GM18868 (cell line): ENCODE measurements around the gene AP3D1.
"Not testable (repeated sequence)": the region's sequence is repeated elsewhere in the genome, so short reads cannot be mapped to it uniquely, and the experiment has no call there.

Experiments used
- ATAC-seq: cut with Tn5 transposase; IDR thresholded peaks from one replicate; pipeline ENCODE4 v1.9.1; 2021; ENCODE audit warnings: mild to moderate bottlenecking, moderate library complexity; ENCODE audit not compliant: unreplicated experiment

AP3D1 gene

DNA sequence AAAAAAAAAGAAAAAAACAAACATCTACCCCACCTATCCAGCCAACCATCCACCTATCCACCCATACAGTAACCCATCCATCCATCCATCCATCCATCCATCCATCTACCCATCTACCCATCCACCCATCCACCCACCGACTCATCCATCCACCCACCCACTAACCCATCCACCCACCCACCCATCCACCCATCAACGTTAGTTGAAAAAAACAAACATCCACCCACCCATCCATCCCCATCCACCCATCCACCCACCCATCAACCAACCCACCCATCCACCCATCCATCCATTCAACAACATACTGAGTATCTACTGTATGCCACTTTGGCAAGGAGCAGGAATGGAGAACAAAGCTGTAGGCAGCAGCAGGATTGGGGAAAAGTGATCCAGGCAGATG, 6.1 kb upstream of the AP3D1 start:
- no peak for ATAC-seq

DNA sequence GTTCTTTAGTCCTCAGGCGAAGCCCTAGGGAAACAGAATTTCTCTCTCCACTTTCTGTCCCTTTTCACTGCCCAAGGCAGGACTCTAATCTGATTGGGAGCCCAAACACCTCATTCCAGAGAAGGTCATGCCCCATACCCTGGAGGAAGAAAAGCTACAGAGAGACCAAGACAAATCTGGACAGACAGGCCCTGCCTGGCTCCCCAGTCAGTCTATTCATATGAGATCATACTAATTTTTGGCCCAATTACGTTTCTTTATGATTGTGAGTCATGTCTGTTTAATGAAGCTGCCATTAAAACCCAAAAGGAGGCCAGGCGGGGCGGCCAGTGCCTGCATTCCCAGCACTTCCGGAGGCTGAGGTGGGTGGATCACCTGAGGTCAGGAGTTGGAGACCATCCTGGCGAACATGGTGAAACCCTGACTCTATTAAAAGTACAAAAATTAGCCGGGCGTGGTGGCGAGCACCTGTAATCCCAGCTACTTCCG, 3.3 kb upstream of the AP3D1 start:
- ATAC-seq: no peak

DNA sequence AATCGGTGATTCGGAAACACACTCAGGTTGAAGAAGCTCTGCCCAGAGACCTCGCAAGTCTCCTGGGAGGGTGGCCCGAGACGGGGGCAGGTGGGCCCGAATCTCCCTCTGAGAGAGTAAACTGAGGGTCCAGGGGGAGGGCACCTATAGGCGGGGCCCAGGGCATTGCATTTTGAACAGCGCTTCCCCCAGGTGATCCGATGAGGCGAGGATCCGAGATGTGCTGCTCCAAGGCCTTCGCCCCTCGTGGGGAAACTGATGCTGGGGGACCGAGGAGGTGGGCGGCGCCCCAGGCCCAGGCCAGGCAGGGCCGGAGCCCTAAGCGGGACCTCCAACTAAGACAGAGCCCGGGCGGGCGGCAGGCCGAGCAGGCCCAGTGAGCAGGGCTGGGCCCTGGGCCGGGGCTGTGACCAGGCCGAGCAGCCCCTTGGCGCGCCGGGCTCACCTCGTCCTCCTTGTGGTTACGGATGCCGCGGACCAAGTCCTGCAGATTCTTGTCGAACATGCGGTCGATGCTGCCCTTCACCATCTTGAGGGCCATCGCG, 500 bp downstream of the AP3D1 start:
- ATAC-seq: no peak

DNA sequence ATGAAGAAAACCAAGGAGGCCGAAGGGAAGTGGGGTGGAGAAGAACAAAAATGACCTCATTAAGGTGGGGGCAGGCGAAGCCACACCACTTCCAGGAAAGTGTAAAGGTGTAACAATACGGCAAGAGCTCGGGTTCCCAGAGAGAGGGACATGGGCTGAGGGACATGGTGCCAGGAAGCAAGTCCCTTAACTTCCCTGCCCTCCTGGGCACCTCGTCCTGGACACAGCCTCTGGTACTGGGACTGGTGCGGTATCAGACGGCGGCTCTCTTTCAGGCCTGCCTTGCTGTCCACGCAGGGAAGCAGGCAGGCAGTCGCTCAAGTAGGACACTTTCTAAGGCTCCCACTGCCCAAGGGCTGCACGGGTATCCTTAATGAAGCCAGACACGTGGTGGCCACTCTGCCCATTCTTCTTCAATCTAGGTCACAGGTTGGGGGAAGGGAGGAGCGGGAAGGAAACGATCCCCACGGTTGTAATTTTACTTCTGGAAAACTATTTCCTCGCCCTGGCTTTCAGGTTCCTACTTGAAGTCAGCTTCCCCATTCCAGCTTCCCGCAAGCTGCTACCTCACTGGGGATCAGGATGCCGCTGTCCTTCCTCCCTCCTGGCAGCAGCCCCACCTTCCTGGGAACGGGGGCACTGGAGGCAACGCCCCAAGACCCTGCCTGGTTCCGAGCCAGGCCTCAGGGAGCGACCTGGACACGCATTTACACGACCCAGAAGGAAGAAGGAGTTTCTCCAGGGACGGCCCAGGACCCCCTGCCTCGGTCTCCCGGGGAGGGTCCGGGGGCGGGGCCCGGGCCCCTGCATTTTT, 1.2 kb downstream of the AP3D1 start:
- no peak for ATAC-seq

DNA sequence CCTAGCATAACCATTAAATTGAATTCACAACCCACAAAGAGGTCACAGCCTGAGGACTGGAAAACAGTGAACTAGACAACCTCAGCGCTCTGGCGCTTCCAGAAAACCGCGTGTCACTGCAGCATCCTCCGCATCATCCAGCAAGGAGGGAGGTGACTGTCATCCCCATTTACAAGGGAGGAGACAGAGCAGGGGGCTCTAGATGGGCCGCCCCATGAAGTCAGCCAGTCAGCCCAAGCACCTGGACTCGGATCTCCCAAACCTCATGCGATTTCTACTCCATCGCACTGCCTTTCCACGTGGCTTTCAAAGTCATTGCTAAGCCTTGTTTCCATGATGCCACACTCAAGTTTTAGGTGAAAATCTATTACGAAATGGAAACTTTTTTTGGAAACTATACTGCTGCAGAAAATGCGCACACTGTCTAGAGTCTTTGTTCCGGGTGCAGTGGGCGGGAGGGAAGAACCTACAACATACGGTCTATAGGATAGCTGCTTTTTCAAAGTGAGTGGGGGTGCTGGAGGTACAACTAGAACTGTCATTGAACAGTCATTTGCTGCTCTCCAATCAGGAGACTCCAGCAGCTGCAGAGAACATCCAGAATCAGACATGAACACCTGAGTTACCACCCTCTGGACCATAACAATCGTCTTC, 2.8 kb downstream of the AP3D1 start:
- ATAC-seq: no peak

DNA sequence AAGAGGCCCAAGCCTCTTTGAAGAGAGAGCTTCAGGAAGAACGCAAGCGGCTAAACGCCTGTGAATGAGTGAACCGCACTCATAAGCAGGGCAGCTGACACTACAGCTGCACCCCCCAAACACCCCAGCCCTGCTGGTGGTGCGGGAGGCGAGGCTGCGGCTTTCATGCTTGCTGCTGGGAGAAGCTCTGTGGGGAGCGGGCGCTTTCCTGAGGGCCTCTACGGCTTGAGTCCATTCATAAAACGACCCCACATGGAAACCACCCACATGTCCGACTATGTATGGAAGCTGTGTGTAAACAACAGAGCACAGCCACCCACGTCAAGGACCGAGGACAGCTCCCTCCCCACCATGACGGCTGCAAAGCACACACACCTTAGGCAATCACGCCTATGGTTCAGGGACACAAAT, 5.5 kb downstream of the AP3D1 start:
- no peak for ATAC-seq

DNA sequence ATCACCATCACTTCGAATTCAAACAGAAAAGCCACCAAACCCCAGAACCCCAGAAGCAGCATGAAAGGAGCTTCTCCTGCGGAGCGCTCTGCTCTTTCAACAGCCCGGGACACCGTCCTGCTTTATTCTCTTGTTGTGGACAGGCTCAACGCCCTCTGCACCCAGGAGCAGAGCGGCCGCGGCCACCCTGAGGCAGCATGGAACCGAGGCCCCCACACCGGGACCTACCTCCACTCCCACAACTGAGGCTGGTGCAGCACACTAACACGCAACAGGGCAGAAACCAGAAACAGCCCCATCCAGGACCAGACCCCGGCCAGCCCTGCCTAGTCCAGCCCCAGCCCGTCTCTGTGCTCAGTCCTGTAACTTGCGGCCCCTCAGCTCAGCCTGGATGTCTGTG, 7.2 kb downstream of the AP3D1 start:
- no peak for ATAC-seq

DNA sequence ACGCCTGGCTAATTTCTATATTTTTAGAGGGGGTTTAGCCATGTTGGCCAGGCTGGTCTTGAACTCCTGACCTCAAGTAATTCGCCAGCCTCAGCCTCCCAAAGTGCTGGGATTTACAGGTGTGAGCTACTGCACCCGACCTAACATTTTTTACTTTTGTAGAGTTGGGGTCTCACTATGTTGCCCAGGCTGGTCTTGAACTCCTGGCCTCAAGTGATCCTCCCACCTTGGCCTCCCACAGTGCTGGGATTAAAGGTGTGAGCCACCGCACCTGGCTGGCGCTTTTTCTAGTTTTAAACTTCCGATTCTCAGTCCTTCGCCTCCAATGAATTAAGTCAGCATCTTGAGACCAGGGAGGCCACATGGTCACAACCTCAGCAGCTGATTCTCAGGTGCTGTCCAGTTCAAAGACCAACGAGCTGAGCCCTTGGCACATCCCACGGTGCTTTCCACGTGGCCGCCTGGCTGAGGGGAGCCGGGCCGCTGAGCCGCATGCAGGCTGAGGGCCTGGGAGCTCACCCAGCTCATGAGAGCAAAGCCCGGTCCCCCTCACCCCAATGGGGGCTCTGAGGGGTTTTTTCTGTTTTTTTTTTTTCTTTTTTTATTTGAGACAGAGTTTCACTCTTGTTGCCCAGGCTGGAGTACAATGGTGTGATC, 9.1 kb downstream of the AP3D1 start:
- no peak for ATAC-seq

DNA sequence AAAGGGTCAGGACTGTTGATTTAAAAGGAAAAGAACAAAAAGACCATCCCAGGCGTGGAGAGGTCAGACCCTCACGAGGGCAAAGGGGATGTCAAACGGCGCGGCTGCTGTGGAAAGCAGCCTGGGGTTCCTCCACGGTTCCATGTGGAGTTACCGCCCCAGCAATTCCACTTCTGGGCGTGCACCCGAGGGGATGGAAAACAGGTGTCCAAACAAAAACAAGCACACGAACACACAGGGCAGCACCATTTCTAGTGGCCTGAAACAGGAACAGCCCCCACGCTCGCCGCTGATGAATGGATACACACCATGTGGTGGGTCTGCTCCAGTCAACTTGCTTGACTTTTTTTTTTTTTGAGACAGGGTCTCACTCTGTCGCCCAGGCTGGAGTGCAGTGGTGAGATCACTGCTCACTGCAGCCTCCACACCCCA, 11.2 kb downstream of the AP3D1 start:
- no peak for ATAC-seq

DNA sequence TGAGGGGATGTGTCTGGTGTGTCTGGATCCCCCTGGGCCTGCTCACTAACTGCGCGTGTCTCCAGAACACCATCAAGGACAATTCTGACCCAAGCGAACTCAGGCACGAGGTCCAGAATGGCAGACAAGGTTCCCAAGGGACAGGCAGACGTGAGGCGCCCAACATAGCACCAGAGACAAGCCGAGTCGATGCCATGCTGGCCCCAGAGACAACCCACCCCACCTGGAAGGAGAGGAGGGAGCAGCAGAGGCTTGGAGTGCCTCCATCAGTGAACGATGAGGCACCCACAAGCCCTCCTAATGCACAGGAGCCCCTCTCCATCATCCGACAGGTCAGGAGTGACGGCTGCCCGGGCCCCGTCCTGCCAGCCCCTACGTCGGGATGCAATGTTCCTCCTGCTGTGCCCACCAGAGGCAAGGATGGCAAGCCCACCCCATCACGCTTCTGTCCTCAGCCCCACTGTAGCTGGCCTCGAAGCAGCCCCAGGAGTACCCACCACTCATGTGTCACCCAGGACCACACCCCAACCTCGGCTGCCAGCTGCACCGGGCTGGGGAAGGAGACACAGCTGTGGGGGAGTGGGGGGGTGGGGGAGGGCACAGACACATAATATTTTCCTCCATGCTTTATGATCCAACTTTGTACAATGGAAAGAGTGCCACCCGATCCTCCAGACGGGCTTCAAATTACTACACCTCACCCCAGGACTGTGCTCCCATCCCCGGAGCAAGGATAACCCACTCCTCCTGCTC, 11.8 kb downstream of the AP3D1 start:
- no peak for ATAC-seq

DNA sequence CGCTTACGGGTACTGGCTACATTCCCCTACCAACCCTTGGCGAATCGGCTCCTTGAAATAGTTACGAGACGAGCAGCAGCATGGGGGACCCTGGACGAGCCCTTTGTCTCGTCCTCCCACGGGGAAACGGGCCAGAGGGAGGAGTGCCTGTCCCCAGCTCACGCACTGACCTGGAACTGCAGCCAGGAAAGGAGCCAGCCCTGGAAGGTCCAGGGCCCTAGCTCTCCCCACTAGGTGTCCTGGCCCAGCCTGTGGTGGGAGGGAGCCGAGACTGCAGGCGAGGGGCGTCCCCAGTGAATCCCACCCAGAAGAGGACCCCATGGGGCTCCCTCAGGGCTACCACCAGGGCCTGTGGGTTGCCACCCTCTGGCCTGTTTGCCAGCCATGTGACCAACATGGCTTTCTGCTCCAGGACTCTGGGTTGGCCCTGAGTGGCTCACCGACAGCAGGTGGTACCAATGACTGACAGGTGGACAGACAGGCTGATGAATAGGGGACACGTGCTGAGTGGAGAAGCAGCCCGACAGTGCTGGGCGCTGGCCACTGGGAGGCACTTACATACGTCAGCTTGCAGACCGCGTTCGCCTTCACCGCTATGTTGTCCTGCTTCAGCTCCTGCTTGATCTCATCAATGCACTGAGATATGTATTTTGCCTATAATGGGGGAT, 13.2 kb downstream of the AP3D1 start:
- ATAC-seq: no peak

DNA sequence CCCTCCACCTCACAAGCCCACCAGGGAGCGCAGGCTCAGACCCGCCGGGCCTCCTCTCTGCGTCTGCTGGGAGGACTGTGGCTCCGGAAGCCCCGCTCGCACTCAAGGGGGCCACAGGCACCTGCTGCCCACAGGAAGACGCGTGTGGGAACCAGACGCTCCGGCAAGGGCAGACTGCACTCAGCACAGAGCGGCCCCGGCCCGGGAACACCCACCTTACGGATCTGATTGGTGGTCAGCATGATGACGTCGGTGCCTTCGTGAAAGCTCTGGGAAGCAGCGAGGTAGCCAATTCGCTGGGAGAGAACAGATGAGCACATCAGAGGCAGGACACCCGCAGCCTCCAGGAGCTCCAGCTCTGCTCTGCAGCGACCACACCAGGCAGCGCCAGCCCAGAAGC, 14.6 kb downstream of the AP3D1 start:
- ATAC-seq: no peak

DNA sequence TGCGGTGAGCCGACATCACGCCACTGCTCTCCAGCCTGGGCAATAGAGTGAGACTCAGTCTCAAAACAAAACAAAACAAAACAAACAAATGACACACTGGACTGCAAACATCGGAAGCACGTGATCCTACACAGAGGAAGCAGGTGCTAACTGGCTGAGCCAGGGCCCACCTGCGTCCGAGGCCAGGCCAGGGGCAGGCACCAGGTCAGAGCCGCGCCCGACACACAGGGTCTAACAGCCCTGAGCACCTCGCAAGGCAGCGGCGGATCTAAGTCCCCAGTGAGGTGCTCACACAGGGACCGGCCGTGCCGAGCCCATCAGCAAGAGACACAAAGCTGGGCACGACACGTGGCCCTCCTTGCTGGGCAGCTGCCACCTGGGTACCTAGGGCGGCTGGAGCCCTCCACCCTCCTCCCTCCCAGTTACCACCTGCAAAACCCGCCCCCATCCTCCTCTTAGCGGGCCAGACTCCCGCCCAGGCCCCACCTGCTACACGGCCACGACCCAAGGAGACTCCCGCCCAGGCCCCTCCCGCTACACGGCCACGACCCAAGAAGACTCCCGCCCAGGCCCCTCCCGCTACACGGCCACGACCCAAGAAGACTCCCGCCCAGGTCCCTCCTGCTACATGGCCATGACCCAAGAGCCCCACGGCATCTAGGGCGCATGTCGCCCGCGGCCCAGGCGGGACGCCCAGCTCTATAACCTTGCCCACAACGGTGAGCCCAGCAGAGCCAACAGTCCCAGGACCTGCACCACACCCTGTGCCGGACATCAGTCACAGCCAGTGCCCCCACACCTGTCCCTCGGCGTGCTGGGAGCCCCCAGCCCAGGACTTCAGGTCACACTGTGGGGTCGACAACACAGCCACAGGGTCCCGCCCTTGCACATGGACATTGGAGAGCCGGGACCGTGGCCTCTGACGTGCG, 15.6 kb downstream of the AP3D1 start:
- no peak for ATAC-seq

DNA sequence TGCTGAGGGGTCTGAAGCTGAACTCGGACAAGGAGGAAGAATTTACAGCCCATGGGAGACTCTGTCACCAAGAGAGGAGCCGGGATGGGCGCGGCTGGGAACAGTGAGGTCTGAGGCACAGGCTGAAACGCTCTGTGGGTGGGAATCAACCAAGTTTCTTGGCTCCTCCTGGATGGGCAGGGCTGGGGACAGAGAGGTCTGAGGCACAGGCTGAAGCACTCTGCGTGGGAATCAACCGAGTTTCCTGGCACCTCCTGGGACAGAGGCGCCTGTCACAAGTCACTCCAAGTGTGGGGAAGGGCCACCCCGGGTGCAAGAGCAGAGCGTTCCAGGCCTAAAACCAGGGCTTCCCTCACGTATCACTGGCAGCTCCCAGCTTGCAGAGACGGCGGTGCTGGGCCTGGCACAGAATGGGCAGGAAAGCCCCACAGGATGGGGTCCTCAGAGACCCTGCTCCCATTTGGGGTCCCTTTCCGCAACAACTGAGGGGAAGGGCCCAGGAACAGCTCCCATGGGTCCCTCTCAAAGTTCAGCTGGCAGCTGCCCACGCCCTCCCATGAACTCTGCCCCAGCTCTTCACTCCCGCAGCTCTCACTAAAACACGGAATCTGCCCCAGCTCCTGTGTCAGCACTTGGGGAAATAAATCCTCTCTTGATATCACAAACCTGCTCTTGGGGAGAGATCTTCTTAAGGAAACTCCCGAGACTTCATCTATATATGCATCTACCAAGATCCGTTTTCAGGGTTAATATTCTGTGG, 18.5 kb downstream of the AP3D1 start:
- no peak for ATAC-seq

DNA sequence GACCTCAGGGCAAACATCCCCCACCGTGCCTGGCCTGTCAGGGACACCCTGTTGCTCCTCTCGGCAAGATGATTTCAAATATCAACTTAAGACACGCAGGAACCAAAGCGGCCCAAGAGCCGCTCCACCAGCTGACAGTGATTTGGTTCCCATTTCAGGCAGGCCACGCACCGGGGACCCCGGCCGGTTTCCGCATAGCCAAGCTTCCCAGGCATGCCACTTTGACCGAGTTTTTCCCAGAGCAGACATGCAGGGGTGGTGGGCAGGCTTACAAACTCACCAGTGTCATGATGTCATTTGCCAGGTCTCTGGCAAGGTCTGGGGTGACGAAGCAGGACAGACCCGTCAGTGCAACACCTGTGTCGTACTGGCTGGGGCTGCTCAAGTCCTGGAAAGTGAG, 19.2 kb downstream of the AP3D1 start:
- no peak for ATAC-seq

DNA sequence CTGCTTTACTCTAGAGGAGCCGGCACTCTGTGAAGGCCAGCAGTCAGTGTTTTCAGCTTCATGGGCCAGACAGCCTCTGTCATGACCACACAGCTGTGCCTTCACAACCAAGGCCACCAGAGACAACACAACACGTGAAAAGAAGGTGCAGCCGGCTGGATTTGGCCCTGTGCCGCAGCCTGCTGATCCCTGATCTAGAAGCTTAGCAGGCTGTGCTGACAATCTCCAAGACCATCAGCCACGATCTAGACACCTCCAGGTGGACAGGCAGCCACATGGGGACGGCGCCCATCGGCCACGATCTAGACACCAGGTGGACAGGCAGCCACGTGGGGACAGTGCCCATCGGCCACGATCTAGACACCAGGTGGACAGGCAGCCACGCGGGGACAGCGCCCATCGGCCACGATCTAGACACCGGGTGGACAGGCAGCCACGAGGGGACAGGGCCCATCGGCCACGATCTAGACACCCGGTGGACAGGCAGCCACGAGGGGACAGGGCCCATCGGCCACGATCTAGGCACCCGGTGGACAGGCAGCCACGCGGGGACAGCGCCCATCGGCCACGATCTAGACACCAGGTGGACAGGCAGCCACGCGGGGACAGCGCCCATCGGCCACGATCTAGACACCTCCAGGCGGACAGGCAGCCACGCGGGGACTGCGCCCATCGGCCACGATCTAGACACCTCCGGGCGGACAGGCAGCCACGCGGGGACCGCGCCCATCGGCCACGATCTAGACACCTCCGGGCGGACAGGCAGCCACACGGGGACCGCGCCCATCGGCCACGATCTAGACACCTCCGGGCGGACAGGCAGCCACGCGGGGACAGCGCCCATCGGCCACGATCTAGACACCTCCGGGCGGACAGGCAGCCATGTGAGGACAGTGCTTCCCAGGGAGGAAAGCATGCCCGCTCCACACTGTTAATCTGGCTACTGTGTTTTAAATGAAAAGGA, 20.1 kb downstream of the AP3D1 start:
- not testable (repeated sequence) for ATAC-seq
